Neural progenitor cell (in vitro differentiated cells): ENCODE results near the gene ARHGEF35.
"Not testable (repeated sequence)": the region's sequence is repeated elsewhere in the genome, so short reads cannot be mapped to it uniquely, and the experiment has no call there.

Experiments used
- CTCF ChIP-seq: fragments of 200-600 bp; sonication (generic); IDR thresholded peaks from 2 replicates; pipeline ENCODE4 v1.5.1; 2017; ENCODE audit warnings: antibody characterized with exemption, mild to moderate bottlenecking
- EZH2 ChIP-seq: fragments of 200-600 bp; sonication (generic); IDR thresholded peaks from 2 replicates; pipeline ENCODE4 v1.6.1; 2017; ENCODE audit warnings: antibody characterized with exemption, mild to moderate bottlenecking, moderate library complexity

- not testable (repeated sequence) for TF ChIP-seq CTCF, EZH2
Measured at GRCh38 chr7:144171594-144172350, 23.9 kb downstream of the ARHGEF35 start.
